Effector memory CD8-positive, alpha-beta T cell (primary cell): ENCODE data around the gene LMNTD2.

Experiments
- ATAC-seq: fragments of 150-1000 bp; cut with Tn5 transposase; replicated peaks from 2 replicates; pipeline ENCODE4 v1.10.0; 2021; ENCODE audit warnings: mild to moderate bottlenecking, moderate library complexity
- DNase-seq, 3 experiments: peaks; one replicate each; pipeline ENCODE4 v3.0.0; 2021
- H3K27ac Mint-ChIP-seq, 2 donors: one replicate each; pipeline ENCODE4 v1.8.0; 2022; ENCODE audit warnings: mild to moderate bottlenecking in 2 of 2, mixed read lengths in 2 of 2, moderate library complexity in 2 of 2
- H3K27me3 Mint-ChIP-seq, 2 donors: one replicate each; pipeline ENCODE4 v1.8.0; 2022; ENCODE audit warnings: mixed read lengths in 2 of 2
- H3K36me3 Mint-ChIP-seq: one replicate; pipeline ENCODE4 v1.8.0; 2022; ENCODE audit warnings: mild to moderate bottlenecking, moderate library complexity, mixed read lengths; ENCODE audit not compliant: insufficient read depth
- H3K4me1 Mint-ChIP-seq, 2 donors: one replicate each; pipeline ENCODE4 v1.8.0; 2022; ENCODE audit warnings: low read depth in 2 of 2, mixed read lengths in 2 of 2
- H3K4me3 Mint-ChIP-seq, 2 donors: one replicate each; pipeline ENCODE4 v1.8.0; 2022; ENCODE audit warnings: mild to moderate bottlenecking in 2 of 2, mixed read lengths in 2 of 2, moderate library complexity in 2 of 2
- H3K9me3 Mint-ChIP-seq, 2 donors: one replicate each; pipeline ENCODE4 v1.8.0; 2022; ENCODE audit warnings: mixed read lengths in 2 of 2

LMNTD2 gene

DNA sequence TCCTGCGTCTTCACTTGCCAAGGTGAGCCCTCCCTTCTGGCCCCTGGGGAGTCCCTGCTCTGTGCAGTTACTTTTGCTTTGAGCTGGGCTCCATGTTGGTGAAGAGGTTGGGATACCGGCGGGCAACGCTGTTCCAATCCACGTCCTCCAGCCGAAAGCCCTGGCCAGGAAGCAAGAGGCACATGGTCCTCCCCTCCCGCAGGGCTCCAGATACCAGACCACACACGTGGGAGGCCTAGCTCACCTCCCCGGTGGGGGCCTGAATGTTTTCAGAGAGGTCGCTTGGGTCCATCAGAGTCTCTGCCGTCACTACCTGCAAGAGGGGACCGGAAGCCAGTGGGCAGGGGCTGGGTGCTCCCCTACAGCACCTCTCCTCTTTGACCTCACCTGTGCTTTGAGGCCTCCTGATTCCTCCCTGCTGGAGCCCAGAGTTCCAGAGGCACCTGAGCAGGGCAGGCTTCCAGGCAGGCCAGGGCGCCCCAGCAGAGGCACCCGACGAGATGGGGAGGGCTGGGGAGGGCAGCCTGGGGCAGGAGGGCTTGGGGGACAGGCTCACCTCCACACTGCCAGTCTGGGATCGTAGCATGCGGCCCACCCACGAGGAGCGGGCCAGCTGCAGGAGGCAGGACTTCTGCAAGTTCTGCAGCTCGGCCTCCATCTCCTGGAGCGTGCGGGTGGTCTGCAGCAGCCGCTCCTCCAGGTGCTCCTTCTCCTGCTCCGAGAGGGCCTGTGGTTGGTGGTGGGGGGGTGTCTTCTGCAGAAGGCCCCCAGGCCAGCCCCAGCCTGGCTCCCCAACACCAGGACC, 3.0 kb downstream of the LMNTD2 start:
- no peak overlapping the region for H3K27ac Mint-ChIP-seq
- H3K4me3 Mint-ChIP-seq: no peak overlapping the region
- H3K27me3 Mint-ChIP-seq: no peaks in the 10 kb centered on the region
- ATAC-seq (no peak), DNase-seq (no peak)
- no peaks in the 10 kb centered on the region for H3K9me3 Mint-ChIP-seq
- peaks cover 25% of the 10 kb centered on the region for H3K36me3 Mint-ChIP-seq
- peaks cover 5 to 14% of the 10 kb centered on the region in 2 donors for H3K4me1 Mint-ChIP-seq

DNA sequence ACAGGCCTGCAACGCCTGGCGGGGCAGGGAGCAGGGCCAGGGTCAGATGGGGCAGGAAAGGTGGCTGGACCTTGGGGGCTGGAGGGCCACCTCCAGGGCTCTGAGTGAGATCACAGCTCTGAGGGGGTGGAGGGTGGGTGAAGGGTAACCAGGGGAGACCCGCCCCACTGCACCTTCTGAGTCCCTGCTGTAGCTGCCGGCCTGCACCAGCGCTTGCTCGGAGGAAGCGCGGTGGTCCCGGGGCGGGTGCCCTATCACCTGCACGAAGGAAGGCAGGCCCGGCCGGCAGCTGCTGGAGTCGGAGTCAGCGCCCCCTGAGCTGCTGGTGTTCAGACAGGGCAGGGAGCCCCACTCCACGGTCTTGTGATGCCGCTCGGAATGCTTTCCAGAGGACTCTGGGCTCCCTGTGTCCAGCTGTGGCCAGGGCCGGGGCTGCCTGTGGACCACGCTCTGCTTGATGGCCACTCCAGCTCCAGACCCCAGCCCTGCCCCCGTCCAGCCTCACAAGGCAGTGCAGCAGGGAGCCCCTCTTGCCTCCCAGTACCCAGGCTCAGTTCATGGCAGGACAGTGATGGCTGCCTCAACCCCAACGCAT, 3.8 kb downstream of the LMNTD2 start:
- Mint-ChIP-seq H3K9me3 (no peaks in the 10 kb centered on the region), H3K4me3 (peak overlapping the region; percentile 37 to 43), H3K4me1 (peaks cover 5 to 14% of the 10 kb centered on the region in 2 donors), H3K27me3 (no peaks in the 10 kb centered on the region), H3K36me3 (peaks cover 24% of the 10 kb centered on the region), H3K27ac (peak overlapping the region in 1 of 2 donors; percentile 29)
- no peak for ATAC-seq
- DNase-seq: no peak

DNA sequence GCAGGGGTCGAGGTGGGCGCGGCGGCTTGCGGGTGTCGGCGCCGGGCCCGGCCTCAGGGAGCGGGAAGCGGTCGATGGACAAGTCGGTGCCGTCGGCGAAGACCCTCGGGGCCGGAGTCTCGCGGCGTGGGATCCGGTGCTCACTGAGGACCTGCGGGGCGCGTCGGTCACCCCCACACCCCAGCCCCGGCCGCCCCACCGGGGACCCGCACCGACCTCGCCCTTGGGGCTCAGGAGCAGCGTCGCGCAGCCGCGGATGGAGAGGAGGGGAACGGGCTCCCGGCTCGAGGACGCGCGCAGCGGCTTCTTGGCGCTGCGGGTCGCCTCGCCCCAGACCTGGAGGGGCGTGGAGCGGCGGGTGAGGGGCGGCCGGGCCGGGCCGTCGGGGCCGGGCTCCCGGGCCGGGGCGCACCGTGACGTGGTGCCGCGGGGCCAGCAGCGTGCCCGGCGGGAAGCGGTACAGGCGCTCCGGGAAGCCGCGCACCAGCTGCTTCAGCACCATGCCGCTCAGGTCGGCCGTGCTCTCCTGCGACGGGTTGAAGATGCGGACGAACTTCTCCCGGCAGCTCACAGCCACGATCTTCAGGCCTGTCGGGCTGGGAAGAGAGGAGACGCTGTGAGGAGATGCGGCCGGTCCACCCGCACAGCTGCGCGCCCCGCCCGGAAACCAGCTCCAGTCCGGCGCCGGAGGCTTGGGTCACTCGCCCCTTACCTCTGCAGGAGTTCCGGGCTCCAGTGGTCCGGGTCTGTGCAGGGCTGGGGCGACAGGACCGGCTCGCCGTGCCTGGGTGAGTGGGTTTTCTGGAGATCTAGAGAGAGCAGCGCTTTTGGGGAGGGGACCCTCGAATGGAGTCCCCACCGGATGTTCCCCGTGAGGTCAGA, 4.5 kb downstream of the LMNTD2 start:
- Mint-ChIP-seq H3K9me3 (no peaks in the 10 kb centered on the region), H3K27me3 (no peaks in the 10 kb centered on the region), H3K27ac (peak overlapping the region in 1 of 2 donors; percentile 29), H3K4me3 (peak overlapping the region; percentile 37 to 50), H3K4me1 (peaks cover 5 to 9% of the 10 kb centered on the region in 2 donors), H3K36me3 (peaks cover 20% of the 10 kb centered on the region)
- no peak for DNase-seq
- ATAC-seq: no peak

DNA sequence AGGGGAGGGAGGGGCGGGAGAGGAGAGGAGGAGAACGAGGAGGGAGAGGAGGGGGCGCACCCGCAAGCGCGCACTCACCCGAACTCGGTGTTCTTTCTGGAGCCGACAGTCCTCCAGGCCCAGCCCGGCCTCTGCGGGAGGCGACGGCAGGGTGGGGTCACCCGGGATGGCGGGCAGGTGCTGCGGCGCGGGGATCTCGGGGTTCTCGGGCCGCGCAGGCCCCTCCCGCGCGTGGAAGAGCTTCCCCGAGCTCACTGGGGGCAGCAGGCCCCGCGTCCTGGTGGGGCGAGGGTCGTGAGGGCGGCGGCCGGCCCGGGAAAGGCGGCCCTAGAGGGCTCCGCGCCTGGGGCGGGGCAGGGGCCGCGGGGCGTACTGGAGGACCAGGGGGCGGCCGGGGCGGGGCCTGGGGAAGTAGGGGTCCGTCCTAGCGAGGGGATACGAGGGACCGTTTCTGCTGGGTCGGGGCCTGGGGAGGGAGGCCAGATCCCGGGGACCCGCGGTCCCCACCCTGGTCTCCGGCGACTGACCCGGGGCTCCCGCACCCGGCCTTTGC, 5.2 kb downstream of the LMNTD2 start:
- DNase-seq (no peak), ATAC-seq (peak; percentile 22)
- Mint-ChIP-seq H3K4me3 (peak overlapping the region; percentile 50), H3K4me1 (peaks cover 5 to 9% of the 10 kb centered on the region in 2 donors), H3K9me3 (no peaks in the 10 kb centered on the region), H3K36me3 (peaks cover 15% of the 10 kb centered on the region), H3K27ac (no peak overlapping the region), H3K27me3 (no peaks in the 10 kb centered on the region)

DNA sequence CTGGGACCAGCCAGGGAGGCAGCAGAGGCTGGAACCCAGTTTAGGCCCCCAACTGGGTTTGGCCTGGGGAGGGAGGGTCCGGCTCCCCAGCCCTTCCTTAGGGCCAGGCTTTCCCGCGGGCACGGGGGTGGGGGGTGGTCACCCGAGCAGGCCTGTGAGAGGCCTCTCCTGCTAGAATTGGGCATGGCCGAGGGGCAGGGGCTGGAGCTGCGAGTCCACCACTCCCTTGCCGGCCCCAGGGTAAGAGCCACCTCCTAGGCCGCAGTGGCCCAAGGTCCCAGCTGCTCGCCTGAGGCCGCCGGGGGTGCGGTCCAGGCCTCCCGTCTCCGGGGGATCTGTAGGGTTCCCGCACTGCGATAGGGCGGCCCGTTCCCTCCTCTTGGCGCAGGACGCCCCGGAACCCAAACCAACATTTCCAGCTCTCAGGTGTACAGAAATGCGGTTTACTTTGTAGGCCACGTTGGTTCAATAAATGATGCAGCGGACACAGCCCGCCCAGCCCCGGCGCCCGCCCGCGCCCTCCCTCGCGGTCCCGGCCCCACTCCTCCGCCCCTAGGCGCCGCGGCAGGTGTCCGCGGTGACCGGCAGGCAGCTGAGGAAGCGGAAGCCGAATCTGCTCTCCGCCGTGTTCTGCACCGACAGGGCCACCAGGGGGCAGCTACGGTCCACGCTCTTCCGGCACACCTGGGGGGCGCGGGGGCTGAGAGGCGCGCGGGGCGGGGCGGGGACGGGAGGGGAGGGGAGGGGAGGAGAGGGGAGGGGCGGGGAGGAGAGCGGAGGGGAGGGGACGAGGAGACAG, 5.9 kb downstream of the LMNTD2 start:
- no peaks in the 10 kb centered on the region for H3K9me3 Mint-ChIP-seq
- no peak overlapping the region for H3K27ac Mint-ChIP-seq
- ATAC-seq (peak; percentile 86), DNase-seq (peak; percentile 62 to 74 (median 67))
- peaks cover 0 to 5% of the 10 kb centered on the region in 2 donors for H3K4me1 Mint-ChIP-seq
- peak overlapping the region; percentile 50 for H3K4me3 Mint-ChIP-seq
- H3K27me3 Mint-ChIP-seq: no peaks in the 10 kb centered on the region
- H3K36me3 Mint-ChIP-seq: peaks cover 9% of the 10 kb centered on the region

DNA sequence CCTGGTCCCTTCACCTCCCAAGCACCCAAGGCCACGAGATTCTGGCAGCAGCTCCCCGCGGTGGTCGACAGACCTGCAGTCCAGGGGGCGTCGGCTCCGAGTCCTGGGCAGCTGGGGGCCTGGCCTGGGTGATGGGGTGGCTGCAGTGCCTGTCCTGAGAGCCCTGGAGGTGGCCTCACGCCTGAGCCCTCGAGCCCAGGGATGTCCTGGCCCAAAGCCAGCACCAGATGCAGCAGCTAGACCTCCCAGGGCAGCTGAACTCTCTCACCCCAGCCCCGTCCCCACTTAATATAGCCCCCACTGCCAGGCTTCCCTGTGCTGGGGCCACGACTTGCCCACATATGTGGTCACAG, 6.6 kb downstream of the LMNTD2 start:
- H3K4me3 Mint-ChIP-seq: no peak overlapping the region
- H3K27ac Mint-ChIP-seq: no peak overlapping the region
- ATAC-seq: no peak
- H3K27me3 Mint-ChIP-seq: no peaks in the 10 kb centered on the region
- no peak for DNase-seq
- no peaks in the 10 kb centered on the region for H3K9me3 Mint-ChIP-seq
- H3K36me3 Mint-ChIP-seq: peaks cover 6% of the 10 kb centered on the region
- peaks cover 0 to 5% of the 10 kb centered on the region in 2 donors for H3K4me1 Mint-ChIP-seq

DNA sequence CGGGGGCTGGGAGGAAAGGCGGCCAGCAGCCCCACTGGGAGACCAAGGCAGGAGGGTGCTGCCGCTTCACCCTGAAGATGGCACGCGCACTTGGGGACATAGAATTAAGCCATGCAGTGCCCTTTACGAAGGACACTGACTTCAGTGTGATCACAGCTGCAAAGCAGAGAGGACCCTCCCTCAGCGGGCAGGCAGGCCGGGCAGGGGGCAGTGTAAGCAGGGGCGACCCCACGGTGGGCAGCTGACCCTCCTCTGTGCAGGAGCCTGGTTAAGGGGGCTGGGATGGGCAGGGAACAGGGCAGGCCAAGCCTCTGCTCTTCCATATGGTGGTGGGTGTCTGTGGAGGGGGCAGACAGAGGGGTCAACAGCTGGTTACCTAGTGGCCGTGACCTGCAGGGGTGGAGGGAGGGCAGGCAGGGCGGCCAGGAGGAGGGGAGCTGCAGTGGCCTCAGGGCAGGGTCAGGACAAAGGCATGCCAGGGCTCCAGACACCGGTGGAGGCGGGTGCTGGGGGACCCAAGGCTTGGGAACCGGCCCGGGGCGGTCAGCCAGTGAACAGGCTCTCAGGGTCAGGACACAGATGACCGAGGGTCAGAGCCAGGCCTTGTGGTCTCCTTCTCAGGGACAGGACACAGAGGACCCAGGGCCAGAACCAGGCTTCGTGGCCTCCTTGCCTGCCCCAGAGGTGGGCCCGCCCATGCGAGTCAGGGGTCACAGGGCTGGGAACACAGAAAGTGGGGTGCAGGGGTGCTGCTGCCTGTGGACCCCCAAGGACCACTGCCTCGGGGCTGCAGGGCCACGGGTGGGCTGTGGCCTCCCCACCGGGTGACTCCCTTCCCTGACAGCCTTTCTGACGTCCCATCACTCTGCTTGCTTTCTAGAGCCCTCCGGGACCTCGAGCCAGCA, 7.2 kb downstream of the LMNTD2 start:
- no peak for DNase-seq
- Mint-ChIP-seq H3K27ac (no peak overlapping the region), H3K36me3 (peaks cover 6% of the 10 kb centered on the region), H3K4me1 (peaks cover 0 to 5% of the 10 kb centered on the region in 2 donors), H3K9me3 (no peaks in the 10 kb centered on the region), H3K4me3 (peak overlapping the region; percentile 21 to 45), H3K27me3 (no peaks in the 10 kb centered on the region)
- no peak for ATAC-seq

DNA sequence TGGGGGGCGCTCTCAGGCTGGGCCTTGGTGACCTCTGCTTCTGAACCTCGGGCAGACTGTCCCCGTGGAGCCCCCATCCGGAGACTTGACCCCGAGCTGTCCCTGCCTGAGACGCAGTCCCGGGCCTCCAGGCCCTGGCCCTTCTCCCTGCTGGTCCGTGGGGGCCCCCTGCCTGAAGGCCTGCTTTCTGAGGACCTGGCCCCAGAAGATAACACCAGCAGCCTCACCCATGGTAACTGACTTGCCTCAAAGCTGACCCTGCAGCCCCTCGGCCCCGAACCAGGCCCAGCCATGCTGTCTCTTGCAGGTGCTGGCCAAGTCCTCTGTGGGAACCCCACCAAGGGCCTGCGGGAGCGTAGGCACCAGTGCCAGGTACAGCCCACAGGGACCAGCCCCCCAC, 8.9 kb downstream of the LMNTD2 start:
- Mint-ChIP-seq H3K27me3 (no peaks in the 10 kb centered on the region), H3K36me3 (peaks cover 6% of the 10 kb centered on the region), H3K4me1 (no peaks in the 10 kb centered on the region), H3K9me3 (no peaks in the 10 kb centered on the region), H3K27ac (no peak overlapping the region), H3K4me3 (no peak overlapping the region)
- ATAC-seq (no peak), DNase-seq (no peak)

DNA sequence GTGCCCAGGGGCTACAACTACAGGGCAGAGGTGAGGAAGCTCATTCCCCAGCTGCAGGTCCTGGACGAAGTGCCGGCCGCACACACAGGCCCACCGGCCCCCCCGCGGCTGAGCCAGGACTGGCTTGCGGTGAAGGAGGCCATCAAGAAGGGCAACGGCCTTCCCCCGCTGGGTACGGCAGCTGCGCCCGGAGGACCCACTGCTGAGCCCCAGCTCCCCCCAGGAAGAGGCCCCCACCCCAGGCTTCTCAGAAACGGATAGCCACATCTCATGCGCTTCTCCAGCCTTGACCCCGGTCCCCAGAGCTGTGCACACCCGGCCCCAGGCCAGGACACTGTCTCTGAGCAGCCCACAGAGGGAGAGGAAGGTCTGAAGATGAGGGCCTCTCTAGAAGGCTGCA, 9.4 kb downstream of the LMNTD2 start:
- Mint-ChIP-seq H3K4me3 (no peak overlapping the region), H3K9me3 (no peaks in the 10 kb centered on the region), H3K4me1 (no peaks in the 10 kb centered on the region), H3K27me3 (no peaks in the 10 kb centered on the region), H3K36me3 (peaks cover 1% of the 10 kb centered on the region), H3K27ac (no peak overlapping the region)
- DNase-seq: no peak
- ATAC-seq: no peak

DNA sequence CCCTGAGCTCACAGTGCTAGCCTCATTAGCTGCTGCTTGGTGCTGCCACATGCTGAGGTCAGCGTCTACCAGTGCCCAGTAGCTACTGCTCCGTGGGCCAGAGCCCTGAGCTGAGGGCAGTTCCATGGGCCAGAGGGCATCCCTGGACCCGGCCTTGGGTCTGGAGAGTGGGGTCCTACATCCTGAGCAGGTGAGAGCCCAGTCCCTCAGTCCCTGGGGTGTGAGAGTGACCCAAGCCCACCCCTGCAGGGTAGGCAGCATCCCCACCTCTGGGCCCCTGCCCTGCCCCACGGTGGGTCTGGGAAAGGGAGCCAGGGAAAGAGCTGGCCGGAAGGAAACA, 9.8 kb downstream of the LMNTD2 start:
- H3K4me1 Mint-ChIP-seq: no peaks in the 10 kb centered on the region
- no peak overlapping the region for H3K4me3 Mint-ChIP-seq
- no peak overlapping the region for H3K27ac Mint-ChIP-seq
- DNase-seq (no peak), ATAC-seq (no peak)
- H3K9me3 Mint-ChIP-seq: no peaks in the 10 kb centered on the region
- H3K36me3 Mint-ChIP-seq: no peaks in the 10 kb centered on the region
- no peaks in the 10 kb centered on the region for H3K27me3 Mint-ChIP-seq

DNA sequence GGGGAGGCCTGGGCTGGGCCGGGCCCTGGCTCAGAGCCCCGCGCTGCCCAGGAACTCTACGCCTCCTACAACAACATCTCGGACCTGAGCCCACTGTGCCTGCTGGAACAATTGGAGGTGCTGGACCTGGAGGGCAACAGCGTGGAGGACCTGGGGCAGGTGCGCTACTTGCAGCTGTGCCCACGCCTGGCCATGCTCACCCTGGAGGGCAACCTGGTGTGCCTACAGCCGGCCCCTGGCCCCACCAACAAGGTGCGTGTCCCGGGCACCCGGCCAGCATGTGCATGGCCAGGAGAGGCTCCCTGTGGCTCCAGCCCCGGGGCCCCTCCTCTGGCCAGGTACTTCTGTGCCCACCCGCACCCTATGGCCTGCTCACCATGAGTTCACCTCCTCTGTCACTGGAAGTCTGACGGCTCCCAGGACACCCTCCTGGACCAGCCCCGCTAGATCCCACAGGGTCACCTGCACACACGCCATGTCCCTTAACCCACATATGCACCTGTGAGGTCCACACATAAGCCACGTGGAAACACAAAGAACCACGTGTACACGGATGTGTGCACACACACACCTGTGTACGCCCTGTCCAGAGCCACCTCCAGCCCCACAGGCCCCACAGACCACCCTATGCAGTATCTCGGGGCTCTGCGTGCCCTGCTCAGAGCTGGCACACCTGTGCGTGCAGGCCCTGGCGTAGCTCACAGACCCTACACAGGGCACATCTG, 10.4 kb downstream of the LMNTD2 start:
- Mint-ChIP-seq H3K27me3 (no peaks in the 10 kb centered on the region), H3K4me1 (no peaks in the 10 kb centered on the region), H3K36me3 (no peaks in the 10 kb centered on the region), H3K4me3 (no peak overlapping the region), H3K27ac (no peak overlapping the region), H3K9me3 (no peaks in the 10 kb centered on the region)
- ATAC-seq (no peak), DNase-seq (no peak)
